Erythroblast (primary cell): ENCODE measurements around the gene VARS2.

Experiments
- GATA1 ChIP-seq: IDR thresholded peaks from 2 replicates; pipeline ENCODE4 v1.6.1; 2011; ENCODE audit warnings: low read depth, mild to moderate bottlenecking, control low read depth, low read length, moderate library complexity
- POLR2A ChIP-seq: IDR thresholded peaks from 2 replicates; pipeline ENCODE4 v1.6.1; 2011; ENCODE audit warnings: mild to moderate bottlenecking, low read length

GRCh38 chr6:30963641-30964040 is 49.6 kb downstream of the VARS2 start:
- no peak for TF ChIP-seq POLR2A
- TF ChIP-seq GATA1 = no peak
